HEK293T (cell line): Measurements from ENCODE around the gene TTC7B.

ENCODE experiments used
- FOXK2 ChIP-seq: fragments of 450-650 bp; IDR thresholded peaks from 2 replicates; pipeline ENCODE4 v1.6.1; 2016; ENCODE audit warnings: mild to moderate bottlenecking
- SP1 ChIP-seq: fragments of 450-650 bp; IDR thresholded peaks from 2 replicates; pipeline ENCODE4 v1.6.1; 2017
- SUZ12 ChIP-seq: fragments of 450-650 bp; IDR thresholded peaks from 2 replicates; pipeline ENCODE4 v1.6.1; 2016; ENCODE audit warnings: mild to moderate bottlenecking
- TARDBP ChIP-seq: fragments of 450-650 bp; IDR thresholded peaks from 2 replicates; pipeline ENCODE4 v1.6.1; 2016

GRCh38 chr14:90570461-90570860, 245.8 kb downstream of the TTC7B start:
- no peak for TF ChIP-seq SP1
- TF ChIP-seq SUZ12: no peak
- no peak for TF ChIP-seq TARDBP
- no peak for TF ChIP-seq FOXK2
